Measurements from ENCODE around the gene IPO5.
"Not testable (repeated sequence)": the region's sequence is repeated elsewhere in the genome, so short reads cannot be mapped to it uniquely, and the experiment has no call there.

IPO5 gene

DNA sequence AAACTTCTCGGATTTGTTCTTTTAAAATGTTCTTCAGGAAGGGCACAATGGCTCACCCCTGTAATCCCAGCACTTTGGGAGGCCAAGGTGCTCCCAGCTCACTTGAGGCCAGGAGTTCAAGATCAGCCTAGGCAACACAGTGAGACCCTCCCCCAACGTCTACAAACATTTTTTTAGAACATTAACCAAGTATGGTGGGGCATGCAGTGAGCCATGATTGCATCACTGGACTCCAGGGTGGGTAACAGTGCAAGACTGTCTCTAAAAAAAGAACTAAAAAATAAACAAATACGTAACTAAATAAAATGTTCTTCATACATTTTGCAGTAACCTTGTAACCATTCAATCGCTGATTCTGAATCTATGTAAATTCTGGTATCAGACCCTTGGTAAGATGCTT is 2.1 kb upstream of the IPO5 start:
- no peak for DNase-seq

DNA sequence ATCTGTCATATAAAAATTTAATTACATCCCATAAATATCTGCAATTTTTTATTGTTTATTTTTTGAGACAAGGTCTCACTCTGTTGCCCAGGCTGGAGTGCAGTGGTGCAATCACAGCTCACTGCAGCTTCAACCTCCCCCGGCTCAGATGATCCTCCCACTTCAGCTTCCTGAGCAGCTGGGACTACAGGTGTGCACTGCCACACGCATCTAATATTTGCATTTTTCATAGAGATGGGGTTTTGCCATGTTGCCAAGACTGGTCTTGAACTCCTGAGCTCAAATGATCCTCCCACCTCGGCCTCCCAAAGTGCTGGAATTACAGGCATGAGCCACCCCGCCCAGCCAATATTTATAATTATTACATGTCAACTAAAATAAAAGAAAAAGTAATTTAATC is 644 bp upstream of the IPO5 start:
- DNase-seq, result not testable (repeated sequence)

DNA sequence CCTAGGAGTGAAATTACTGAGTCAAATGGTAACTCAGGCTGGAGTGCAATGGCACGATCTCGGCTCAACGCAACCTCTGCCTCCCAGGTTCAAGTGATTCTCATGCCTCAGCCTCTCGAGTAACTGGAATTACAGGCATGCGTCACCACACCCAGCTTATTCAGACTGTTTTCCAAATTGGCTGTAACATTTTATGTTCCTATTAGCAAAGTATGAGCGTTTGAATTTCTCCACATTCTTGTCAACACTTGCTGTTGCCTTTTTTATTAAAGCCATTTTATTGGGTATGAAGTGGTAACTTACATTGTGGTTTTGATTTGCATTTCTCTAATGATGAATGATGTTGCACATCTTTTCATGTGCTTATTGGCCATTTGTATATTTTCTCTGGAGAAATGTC is 7.9 kb downstream of the IPO5 start:
- no peak for DNase-seq

DNA sequence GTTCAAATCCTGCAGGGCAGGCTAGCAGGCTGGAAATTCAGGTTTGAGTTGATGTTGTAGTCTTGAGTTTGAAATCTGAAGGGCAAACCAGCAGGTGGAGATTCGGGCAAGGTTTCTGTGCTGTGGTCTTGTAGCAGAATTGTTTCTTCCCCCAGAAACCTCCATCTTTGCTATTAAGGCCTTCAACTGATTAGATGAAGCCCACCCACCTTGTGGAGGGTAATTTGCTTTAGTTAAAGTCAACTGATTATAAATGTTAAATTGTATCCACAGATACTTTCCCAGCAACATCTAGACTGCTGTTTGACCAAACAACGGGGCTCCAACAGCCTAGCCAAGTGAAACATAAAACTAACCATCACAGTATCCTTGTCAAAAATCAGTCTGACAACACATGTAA is 9.4 kb downstream of the IPO5 start:
- DNase-seq, result no peak

DNA sequence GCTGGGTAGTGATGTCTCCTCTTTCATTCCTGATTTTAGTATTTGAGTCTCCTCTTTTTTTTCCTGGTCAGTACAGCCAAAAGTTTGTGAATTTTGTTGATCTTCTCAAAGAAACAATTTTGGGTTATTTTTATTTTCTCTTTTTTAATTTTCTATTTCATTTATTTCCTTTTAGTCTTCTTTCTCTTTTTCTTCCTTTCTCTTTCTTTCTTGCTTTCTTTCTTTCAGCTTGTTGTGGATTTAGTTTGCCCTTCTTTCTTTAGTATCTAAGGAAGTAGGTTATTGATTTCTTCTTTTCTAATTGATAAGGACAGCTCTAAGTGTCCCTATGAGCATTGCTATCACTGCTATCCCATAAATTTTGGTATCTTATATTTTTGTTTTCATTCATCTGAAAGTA is 13.8 kb downstream of the IPO5 start:
- DNase-seq, result no peak

DNA sequence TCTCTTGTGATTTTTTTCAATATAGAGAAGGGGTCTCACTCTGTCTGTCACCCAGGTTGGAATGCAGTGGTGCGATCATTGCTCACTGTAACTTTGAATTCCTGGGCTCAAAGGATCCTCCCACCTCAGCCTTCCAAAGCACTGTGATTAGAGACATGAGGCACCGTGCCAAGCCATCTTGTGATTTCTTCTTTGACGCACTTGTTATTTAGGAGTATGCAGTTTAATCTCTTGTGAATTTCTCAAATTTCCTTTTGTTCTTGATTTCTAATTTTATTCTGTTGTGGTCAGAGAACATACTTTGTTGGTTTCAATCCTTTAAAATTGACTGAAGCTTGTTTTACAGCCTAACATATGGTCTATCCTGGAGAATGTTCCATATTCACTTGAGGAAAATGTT is 14.5 kb downstream of the IPO5 start:
- no peak for DNase-seq

DNA sequence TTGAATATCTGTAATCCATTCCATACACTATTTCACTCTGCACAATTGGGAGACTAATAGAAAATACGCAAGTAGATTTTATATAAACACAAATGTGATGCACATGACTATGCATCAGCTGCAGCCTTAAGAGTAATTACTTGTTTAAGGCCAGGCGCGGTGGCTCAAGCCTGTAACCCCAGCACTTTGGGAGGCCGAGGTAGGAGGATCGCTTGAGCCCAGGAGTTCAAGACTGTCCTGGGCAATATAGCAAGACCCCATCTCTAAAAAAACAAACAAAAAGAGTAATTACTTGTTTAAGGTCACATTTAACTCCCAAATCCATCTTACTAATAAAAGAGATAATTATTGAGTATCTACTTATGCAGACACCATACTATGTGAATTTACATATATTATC is 18.0 kb downstream of the IPO5 start:
- DNase-seq, result no peak

DNA sequence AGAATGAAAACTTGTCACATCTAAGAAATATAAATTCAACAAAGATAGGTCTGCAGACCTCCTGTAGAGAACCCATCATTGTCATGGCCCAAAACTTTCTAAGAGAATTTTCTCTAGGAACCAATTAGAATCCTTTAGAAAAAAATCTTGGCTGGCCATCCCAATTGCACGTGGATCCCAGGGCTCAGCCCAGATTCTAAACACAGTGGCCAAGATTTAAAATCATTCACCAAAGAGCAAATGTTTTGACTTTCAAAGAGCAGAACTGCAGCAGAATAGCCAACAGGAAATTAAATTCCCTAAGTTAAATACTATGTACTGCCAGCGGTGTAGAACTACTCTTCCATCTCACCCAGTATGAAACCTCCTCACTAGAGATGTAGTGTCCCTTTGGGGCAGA is 21.3 kb downstream of the IPO5 start:
- no peak for DNase-seq

DNA sequence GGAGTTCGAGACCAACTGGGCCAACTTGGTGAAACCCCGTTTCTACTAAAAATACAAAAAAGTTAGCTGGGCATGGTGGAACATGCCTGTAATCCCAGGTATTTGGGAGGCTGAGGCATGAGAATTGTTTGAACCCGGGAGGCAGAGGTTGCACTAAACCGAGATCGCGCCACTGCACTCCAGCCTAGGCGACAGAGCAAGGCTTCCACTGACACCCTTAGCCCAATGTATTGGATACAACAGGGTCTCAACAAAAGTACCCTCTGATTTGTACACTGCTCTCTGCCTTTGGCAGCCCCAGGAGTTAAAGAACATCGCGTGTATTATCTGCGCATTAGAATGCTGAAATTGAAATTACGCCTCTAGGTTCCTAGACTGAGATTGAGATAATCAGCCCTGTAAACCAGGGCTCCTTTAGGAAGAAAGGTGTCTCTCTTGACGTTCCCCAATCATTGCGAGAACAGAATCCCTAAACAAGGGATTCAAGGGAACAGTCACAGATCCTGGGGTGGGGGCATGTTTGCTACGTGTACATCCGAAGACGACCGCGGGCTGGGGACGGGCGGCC is 21.9 kb downstream of the IPO5 start:
- no peak for DNase-seq

DNA sequence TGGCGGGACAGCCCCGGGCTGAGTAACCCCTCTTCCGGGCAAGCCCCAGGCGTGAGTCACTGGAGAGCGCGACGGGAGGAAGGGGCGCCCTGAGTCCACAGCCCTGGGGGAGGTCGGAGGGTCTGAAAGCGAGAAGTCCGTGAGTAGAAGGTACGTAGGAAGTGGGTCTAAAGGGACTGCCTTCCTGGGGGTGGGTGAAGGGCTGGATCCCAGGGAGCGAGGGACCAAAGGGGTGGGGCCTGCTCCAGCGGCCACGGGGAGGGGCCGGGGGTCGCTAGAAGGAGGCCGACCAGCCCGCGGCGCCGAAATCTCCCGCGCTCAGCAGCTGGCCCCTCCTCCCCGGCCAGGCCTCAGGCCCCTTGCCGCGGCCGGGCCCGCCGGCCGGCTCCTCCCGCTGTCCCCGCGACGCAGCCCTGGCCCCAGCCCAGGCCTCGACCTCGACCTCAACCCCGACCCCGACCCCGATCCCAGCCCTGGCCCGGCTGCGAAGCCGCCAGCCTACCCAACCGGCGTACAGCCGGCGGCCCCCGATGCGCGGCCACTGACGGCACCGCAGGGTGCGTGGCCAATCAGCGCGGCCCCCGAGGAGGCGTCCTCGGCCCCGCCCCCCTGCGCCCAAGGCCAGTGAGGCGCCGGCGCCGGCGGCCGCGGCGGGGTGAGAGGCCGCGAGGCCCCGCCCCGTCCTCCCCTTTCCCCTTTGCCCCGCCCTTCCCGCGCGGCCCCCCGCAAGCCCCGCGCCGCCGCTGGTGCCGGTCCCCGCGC is 22.6 kb downstream of the IPO5 start:
- peak; percentile 89 for DNase-seq

DNA sequence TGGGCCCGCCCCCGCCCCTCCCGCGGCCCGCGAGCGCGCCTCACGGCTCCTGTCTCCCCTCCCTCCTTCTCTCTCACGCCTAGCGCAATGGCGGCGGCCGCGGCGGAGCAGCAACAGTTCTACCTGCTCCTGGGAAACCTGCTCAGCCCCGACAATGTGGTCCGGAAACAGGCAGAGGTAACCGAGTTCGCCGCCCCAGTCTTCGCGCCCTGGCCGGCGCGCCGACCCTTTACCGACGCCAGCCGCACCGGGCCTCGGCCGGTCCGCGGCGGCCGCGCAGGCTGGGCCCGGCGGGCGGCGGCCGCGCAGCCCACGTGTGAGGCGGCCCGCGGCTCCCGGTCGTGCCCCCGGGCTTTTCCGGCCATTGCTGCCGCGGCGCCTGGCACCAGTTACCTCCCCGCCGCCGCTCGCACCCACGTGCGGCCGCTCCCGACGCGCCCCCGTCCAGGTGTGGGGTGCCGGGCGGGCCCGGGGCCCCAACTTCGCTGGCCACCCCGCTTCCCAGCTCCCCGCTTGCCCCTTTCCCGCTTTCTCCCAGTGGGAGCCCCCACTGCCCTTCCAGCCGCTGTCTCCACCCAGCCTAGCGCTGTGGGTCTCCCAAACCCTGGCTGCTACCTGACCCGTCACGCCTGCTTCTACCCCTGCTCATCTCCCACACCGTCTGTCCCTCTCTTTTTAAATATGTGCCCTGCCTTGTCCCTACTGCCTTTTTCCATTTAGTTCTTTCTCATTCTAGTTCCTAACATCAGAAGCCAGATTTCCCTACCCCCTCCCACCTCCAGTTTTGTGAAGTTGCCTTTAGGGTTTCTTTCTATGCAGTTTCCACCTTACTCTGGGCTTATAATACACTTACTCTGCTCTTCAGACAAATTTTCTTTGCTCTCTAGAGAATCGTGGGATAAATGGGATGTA is 23.4 kb downstream of the IPO5 start:
- peak; percentile 11 for DNase-seq

DNA sequence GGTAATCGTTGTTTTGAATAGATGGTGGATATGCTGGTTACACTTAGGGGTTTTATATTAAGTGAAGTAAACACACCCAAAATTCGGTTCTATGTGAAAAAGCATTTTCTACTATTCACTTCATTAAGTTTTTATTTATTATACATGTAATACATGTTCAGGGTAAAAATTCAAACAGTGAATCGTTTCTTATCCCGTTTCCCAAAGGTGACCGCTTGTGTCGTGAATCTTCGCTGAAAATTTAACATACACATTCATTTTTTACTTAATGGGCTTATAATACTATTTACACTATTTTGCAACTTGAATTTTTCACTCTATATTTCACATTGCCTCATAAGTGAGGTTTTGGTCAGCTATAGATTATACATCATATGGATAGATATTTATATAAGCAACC is 24.5 kb downstream of the IPO5 start:
- DNase-seq, result no peak

DNA sequence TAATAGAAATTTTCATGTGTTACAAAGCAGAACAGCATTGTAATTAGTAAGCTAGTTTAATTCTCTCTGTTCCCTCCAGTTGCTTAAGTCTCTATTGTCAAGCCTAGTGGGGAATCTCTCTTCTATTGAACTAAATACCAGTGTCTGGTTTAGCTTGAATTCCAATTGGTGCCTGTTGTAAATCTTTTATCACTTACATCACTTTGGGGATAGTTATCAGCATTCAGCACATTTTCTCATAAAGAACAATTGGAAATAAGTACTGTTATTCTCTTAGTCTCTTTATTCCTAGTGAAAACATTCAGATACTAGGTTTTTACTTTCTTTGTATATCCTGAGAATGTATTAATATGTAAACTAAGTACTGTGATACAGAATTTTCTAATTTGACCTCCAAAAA is 25.2 kb downstream of the IPO5 start:
- peak; percentile 48 for DNase-seq

DNA sequence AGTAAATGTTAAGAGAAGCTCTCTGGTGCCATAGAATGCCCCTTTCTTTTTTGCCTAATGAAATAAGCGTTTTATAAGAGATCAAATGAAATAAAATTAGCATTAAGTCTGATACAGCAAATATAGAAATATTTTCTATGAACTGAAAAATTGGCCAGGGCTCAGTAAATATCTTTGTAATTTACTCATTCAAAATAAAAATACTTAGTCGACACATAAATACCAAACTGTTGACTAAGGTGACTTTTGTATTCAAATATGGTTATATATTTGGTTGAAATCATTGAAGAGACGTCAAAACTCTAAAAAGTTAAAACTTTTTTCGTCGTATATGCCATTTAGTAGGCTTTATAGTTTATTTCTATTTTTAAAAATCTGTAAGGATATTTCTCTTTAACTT is 25.6 kb downstream of the IPO5 start:
- DNase-seq, result peak; percentile 80

DNA sequence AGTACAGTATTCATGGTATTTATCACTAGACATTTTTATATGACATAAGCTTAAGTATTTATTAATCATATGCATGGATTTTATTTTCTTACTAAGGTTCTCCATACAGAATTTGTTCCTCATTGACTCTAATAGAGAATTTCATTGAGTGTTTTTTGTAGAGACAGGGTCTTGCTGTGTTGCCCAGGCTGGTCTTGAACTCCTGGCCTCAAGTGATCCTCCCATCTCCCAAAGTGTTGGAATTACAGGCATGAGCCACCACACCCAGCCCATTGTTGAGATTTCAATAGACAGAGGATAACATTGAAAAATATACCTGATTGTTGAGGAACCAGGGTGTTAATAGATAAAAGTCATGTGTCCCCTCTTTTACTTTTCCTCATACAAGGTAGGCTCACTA is 26.1 kb downstream of the IPO5 start:
- DNase-seq, result no peak

DNA sequence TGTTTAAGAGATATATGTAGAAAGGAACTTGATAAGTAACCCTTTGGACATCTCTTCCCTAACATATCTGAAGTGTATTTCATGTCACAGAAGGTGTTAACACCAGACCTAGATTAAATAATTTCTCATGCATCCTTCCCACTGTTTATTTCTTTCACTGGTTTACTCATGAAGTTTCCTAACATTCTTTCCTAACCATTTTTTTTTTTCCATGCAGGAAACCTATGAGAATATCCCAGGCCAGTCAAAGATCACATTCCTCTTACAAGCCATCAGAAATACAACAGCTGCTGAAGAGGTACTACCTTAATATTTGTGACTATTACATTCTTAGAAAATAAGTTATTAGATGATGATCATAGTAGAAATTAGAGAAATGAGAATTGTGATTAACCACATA is 28.8 kb downstream of the IPO5 start:
- DNase-seq, result peak; percentile 70

DNA sequence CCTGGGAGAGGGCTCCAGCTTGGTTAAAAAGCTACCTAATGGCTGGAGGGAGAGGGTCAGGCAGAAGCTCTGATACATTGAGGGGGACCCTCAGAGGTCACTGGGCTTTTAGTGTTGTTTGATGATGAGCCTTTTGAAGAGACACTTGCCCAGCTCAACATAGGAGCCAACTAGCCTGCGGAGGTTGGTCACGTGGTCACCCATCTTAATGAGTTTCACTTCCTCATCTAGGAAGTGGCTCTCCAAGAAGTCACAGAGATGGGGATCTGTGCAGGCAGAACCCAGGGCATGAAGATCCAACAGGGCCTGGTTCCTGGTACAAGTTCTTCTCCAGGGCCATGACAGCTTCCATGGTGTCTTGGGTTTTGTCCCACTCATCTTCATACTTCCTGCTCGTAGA is 33.4 kb downstream of the IPO5 start:
- no peak for DNase-seq

DNA sequence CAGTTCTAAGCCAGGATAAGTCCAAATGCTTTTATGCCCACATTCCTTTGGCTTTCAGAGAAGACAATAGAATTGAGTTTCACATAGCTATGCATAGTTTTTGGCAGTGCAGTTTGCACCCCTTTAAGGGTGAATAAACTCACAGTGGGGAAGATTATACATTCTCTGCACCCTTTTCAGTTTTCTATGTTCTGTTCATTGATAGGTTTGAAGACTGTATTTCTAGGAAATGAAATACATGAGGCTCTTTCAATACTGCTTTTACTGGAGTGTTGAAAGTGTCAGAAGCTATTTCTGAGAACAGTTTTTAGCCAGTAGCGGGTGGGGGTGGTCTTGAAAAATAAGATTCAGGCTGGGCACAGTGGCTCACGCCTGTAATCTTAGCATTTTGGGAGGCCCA is 46.2 kb downstream of the IPO5 start:
- DNase-seq, result no peak

DNA sequence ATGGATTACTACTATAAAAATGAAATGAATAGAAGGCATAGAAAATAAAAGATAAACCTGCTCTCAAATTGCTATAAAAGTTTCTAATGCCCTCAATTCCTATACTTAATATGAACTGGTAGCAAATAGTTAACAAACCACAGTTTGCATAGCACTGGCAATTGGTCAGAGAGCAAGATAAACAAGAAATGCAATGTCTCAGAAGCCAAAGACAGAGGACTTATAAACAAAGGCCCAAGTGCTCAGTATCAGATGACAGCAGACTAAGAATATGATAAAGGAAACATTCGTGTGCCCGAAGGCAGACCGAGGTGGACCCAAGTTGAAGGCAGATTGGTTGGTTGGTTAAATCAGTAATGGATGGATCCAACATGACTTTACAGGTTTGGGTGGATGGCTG is 50.6 kb downstream of the IPO5 start:
- DNase-seq, result peak; percentile 82

DNA sequence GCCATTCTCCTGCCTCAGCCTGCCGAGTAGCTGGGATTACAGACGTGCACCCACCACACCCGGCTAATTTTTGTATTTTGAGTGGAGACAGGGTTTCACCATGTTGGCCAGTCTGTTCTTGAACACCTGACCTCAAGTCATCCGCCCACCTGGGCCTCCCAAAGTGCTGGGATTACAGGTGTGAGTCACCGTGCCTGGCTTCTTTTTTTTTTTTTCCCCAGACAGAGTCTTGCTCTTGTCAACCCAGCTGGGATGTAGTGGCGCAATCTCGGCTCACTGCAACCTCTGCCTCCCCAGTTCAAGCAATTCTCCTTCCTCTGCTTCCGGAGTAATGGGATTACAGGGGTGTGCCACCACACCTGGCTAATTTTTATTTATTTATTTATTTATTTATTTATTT is 51.5 kb downstream of the IPO5 start:
- peak; percentile 52 for DNase-seq

DNA sequence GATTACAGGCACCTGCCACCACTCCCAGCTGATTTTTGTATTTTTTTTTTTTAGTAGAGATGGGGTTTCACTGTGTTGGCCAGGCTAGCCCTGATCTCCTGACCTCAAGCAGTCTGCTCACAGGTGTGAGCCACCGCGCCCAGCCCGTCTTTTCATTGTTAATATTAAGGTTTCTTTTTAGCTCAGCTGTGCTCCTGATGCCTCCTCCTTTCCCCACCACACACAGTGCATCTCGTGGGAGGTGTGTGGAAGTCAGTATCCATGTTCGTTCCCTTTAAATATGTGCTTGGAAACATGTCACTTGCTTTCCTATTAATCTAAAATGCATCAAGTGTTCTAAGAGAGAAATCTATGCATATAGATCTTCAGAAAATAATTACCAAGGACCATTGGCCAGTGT is 53.5 kb downstream of the IPO5 start:
- DNase-seq, result no peak

DNA sequence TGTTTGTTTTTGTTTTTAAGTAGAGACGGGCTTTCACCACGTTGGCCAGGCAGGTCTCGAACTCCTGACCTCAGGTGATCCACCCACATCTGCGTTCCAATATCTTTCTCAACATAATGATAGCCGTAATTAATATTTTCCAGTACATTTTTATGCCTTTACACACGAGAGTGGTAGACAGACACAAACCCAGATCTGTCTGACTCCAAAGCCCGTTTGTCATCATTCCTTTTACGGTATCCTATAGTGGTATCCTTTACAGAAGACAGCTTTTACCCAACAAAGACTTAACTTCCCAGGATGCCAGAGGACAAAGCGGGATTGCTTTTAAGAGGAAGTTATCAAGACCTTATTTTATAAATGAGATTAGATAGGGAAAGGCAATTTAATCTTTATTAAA is 59.8 kb downstream of the IPO5 start:
- no peak for DNase-seq

DNA sequence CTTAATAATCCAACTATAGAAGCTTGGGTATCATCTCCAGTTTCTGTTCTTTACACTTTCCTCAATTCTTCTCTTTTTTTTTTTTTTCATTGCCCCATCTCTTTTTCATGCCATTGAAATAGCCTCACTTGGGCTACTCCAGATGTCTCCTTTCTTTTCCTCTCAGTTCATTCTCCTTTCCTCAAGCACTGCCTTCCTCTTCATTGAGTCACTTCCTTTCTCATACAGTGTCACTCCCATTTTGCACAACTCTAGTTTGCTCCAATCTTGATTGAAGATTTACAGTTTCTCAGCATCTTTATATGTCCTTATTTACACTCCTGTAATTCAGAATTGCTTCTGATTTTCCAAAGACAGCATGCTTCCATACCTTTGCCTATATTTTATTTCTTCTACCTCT is 61.3 kb downstream of the IPO5 start:
- peak; percentile 93 for DNase-seq

DNA sequence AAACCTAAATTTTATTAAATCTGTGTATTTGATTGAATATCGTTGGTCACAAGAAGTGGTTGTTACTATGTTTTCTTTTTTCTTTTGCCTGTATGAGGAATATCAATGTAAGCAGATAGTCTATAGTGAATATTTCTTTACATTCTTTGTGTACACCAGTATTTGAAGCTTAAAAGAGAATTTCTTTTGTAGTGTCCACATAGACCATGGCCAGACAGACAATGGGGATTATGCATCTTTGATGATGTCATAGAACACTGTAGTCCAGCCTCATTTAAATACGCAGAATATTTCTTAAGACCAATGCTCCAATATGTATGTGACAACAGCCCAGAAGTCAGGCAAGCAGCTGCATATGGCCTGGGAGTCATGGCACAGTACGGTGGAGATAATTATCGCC is 64.8 kb downstream of the IPO5 start:
- DNase-seq, result no peak
